CD1c-positive myeloid dendritic cell (primary cell): Measurements from ENCODE around the gene BPIFB4.
"Not testable (repeated sequence)": the region's sequence is repeated elsewhere in the genome, so short reads cannot be mapped to it uniquely, and the experiment has no call there.

Experiments used
- DNase-seq: peaks from one replicate; pipeline ENCODE4 v3.0.0-alpha.2; 2016; ENCODE audit errors: extremely low spot score

The BPIFB4 gene

DNA sequence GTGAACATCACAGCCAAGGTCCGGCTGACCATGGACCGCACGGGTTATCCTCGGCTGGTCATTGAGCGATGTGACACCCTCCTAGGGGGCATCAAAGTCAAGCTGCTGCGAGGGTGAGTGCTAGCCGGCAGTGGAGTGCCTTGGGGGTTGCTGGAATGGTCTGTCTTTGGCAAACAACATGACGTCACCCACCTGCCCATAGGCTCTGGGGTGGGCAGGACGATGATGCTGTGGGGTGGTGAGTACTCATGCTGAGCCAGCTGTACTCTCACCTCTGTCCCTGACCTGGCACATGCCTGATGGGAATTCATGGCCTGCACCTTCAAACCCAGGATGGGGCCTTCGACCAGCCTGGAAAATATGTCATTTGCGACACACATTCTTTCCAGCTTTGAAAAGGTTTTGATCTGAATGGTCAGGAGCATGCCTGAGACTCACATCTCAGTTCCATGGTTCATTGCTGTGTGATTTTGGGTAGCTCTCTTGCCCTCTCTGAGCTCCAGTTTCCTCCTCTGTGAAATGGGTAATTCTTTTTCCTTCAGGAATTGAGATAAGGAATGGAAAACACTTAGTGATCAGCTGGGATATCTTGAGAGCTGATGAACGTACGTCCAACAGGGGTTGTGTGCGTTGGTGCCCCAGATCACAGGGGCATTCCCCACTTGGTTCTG is 6.7 kb downstream of the BPIFB4 start:
- no peak for DNase-seq

DNA sequence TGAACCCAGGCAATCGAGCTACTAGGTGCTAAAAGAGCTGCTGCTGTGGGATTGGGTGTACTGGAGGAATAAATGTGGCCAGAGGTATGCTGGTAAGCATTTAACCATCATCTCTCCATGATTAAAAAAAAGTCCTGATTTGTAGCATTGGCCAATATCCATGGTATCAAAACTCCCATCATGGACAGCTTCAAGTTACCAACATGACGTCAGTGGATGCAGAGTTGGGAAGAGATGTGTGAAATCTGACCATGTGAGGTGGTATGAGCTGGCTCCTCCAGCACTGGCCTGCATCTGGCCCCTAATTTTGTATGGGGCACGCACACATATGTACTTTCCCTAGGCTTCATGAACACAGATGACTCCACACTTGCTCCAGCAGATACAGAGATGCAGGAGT is 11.7 kb downstream of the BPIFB4 start:
- DNase-seq = no peak

- no peak for DNase-seq
Measured at GRCh38 chr20:33091693-33092092, 12.2 kb downstream of the BPIFB4 start.

DNA sequence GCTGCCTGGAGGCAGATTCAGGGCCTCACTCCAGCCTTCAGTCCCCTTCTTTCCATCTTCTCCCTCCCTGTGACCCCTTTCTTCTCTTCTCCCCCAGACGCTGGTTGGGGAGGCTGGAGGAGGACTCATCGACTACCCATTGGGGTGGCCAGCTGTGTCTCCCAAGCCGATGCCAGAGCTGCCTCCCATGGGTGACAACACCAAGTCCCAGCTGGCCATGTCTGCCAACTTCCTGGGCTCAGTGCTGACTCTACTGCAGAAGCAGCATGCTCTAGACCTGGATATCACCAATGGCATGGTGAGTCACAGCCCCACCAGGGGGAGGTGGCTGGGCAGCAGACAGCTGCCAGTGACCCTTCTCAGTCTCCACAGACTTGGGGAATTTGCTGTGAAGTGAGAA is 12.9 kb downstream of the BPIFB4 start:
- no peak for DNase-seq

- no peak for DNase-seq
Measured at GRCh38 chr20:33093074-33093473, 13.6 kb downstream of the BPIFB4 start.

DNA sequence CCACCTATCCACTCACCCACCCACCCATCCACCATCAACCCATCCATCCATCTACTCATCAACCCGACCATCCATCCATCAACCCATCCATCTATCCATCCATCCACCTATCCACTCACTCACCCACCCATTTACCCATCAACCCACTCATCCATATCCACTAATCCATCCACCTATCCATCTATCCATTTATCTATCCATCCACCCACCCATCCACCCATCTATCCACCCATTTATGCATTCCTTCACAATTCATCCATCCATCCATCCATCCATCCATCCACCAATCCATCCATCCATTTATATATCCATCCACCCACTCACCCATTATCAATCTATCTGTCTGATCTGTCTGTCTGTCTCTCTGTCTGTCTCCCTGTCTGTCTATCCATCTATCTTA is 14.1 kb downstream of the BPIFB4 start:
- no peak for DNase-seq

- no peak for DNase-seq
Measured at GRCh38 chr20:33095249-33095648, 15.8 kb downstream of the BPIFB4 start.

GRCh38 chr20:33095902-33096584 is 16.6 kb downstream of the BPIFB4 start:
- peak; percentile 17 for DNase-seq

DNA sequence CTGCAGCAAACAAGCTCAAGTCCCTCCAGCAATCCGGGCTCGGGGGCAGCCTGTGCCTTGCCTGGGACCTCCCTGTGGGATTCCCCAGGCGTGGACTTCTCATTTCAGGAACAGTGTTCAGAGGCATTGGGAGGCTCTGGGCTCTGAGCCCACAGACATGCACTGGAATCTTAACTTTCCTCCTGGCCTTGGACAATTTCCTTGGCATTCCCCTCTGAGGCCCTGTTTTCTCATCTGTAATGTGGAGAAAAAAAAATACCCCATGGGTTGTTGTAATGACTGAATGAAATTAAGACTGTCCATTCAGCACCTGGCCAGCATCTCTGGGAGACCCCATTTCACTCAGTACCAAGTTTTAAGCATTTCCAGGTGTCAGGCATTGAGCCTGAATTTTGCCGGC is 17.6 kb downstream of the BPIFB4 start:
- no peak for DNase-seq

- no peak for DNase-seq
Measured at GRCh38 chr20:33099843-33100538, 20.5 kb downstream of the BPIFB4 start.

GRCh38 chr20:33103556-33103955 is 24.1 kb downstream of the BPIFB4 start:
- DNase-seq = no peak

GRCh38 chr20:33104336-33104735 is 24.9 kb downstream of the BPIFB4 start:
- no peak for DNase-seq

GRCh38 chr20:33105316-33105924 is 26.0 kb downstream of the BPIFB4 start:
- no peak for DNase-seq

- not testable (repeated sequence) for DNase-seq
Measured at GRCh38 chr20:33106058-33106620, 26.7 kb downstream of the BPIFB4 start.

GRCh38 chr20:33108661-33109060 is 29.2 kb downstream of the BPIFB4 start:
- DNase-seq = no peak

GRCh38 chr20:33110147-33110825 is 30.8 kb downstream of the BPIFB4 start:
- DNase-seq = no peak

DNA sequence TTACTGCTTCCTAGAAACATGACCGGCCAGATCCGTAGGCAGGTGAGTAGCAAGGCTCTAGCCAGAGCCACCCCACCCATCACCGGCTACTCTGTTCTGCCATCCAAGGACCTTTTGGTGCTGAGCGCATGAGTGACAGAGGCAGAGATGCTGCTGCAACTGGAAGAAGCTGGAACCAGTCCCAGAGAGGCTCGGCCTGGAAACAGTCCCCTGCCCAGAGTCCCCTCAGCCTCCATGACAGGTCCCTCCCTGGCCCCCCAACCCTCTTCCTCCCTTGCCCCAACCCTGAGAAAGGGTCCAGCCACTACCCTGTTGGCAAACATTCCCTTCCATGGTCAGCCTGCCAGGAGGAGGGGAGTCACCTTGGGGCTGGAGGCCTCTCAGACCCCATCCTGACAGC is 31.9 kb downstream of the BPIFB4 start:
- DNase-seq = no peak

- no peak for DNase-seq
Measured at GRCh38 chr20:33112547-33113386, 33.3 kb downstream of the BPIFB4 start.

- DNase-seq = no peak
Measured at GRCh38 chr20:33113387-33113908, 34.0 kb downstream of the BPIFB4 start.

GRCh38 chr20:33115501-33115900 is 36.1 kb downstream of the BPIFB4 start:
- DNase-seq = not testable (repeated sequence)
